Endothelial cell of umbilical vein (primary cell): ENCODE data around the gene FAM219A. TPM values are rescaled to one million over a fixed set of nuclear protein-coding genes. Genes with fewer than 3 reads are reported as not detected.

ENCODE experiments used
- BruUV-seq: library from RNA; stranded (reverse); fragments of 400-500 nt; replicated peaks from 2 replicates; lab custom pipeline; 2021; lab: Mats Ljungman, UMichigan
- CTCF ChIA-PET: fragments of 300-600, 350-600 bp; sonication (Branson Sonifier 250); formaldehyde crosslinking; loops from one replicate; lab custom pipeline; 2021; ENCODE audit warnings: antibody characterized with exemption, inconsistent platforms; lab: Charles Lee
- POLR2A ChIA-PET: fragments of 300-600, 350-600 bp; sonication (Branson Sonifier 250); formaldehyde crosslinking; loops from one replicate; lab custom pipeline; 2021; ENCODE audit warnings: antibody characterized with exemption, inconsistent platforms; lab: Charles Lee
- DNase-seq: peaks from one replicate; pipeline ENCODE4 v3.0.0-alpha.2; 2011; ENCODE audit warnings: low read depth, low spot score
- FAIRE-seq: peaks from 2 replicates; lab custom pipeline; 2011; peaks lifted over from hg19 to GRCh38; lab: Jason Lieb, UNC
- H2AFZ ChIP-seq: 2 replicates; pipeline ENCODE4 v1.6.0; 2012; ENCODE audit warnings: low read depth, low read length, control low read depth, inconsistent platforms
- H3K27ac ChIP-seq: 2 replicates; pipeline ENCODE4 v1.5.1; 2011; ENCODE audit warnings: low read depth, mild to moderate bottlenecking, control low read depth, low read length, moderate library complexity; ENCODE audit not compliant: insufficient read depth
- H3K27me3 ChIP-seq, 2 experiments: 2 replicates each; pipeline versions ENCODE4 v1.6.0 to v1.6.1; 2011; ENCODE audit warnings: low read length in 2 of 2, mixed read lengths in 1 of 2; ENCODE audit not compliant: control insufficient read depth in 2 of 2, insufficient read depth in 2 of 2
- H3K36me3 ChIP-seq, 2 experiments: 2 replicates in 1 of 2; 3 replicates in 1 of 2; pipeline ENCODE4 v1.5.1; 2011; ENCODE audit warnings: low read length in 2 of 2, mild to moderate bottlenecking in 1 of 2, moderate library complexity in 1 of 2; ENCODE audit not compliant: control insufficient read depth in 2 of 2, insufficient read depth in 2 of 2; ENCODE audit errors: extremely low read depth in 1 of 2
- H3K4me1 ChIP-seq: 3 replicates; pipeline ENCODE4 v1.5.1; 2011; ENCODE audit warnings: mild to moderate bottlenecking, low read length; ENCODE audit not compliant: control insufficient read depth, insufficient read depth; ENCODE audit errors: extremely low read depth
- H3K4me2 ChIP-seq: 2 replicates; pipeline ENCODE4 v1.6.1; 2011; ENCODE audit warnings: low read length, control low read depth, mixed read lengths; ENCODE audit not compliant: insufficient read depth
- H3K4me3 ChIP-seq, 3 experiments: fragments of 200-600 bp in 1 of 3; sonication (generic), shearing (Covaris generic) in 1 of 3; replicated peaks in 1 of 3; 2 replicates each; pipeline ENCODE4 v1.5.1; 2011 to 2016; ENCODE audit warnings: control low read depth in 3 of 3, low read length in 3 of 3, mild to moderate bottlenecking in 2 of 3, inconsistent platforms in 1 of 3, low read depth in 1 of 3, moderate library complexity in 1 of 3; ENCODE audit not compliant: insufficient read depth in 1 of 3
- H3K79me2 ChIP-seq: 2 replicates; pipeline ENCODE4 v1.6.0; 2012; ENCODE audit warnings: low read length, inconsistent platforms; ENCODE audit not compliant: control insufficient read depth, insufficient read depth
- H3K9ac ChIP-seq: replicated peaks from 2 replicates; pipeline ENCODE3; 2011; ENCODE audit warnings: low read length, control low read depth; ENCODE audit not compliant: insufficient read depth; ENCODE audit errors: extremely low read depth
- H3K9me1 ChIP-seq: replicated peaks from 3 replicates; pipeline ENCODE4 v1.6.0; 2011; ENCODE audit warnings: mild to moderate bottlenecking, low read length; ENCODE audit not compliant: control insufficient read depth, insufficient read depth; ENCODE audit errors: extremely low read depth
- H3K9me3 ChIP-seq: replicated peaks from 2 replicates; pipeline ENCODE4 v1.5.1; 2012; ENCODE audit warnings: low read length, inconsistent platforms; ENCODE audit not compliant: control insufficient read depth, insufficient read depth
- H4K20me1 ChIP-seq: replicated peaks from 2 replicates; pipeline ENCODE3; 2011; ENCODE audit warnings: mild to moderate bottlenecking, low read length; ENCODE audit not compliant: control insufficient read depth, insufficient read depth; ENCODE audit errors: extremely low read depth
- EZH2 ChIP-seq: IDR thresholded peaks from 2 replicates; pipeline ENCODE4 v1.6.1; 2012; ENCODE audit warnings: borderline replicate concordance, low read depth, mild to moderate bottlenecking, moderate library complexity, low read length, inconsistent platforms; ENCODE audit not compliant: severe bottlenecking
- FOS ChIP-seq: IDR thresholded peaks from 2 replicates; pipeline ENCODE4 v1.6.1; 2011; ENCODE audit warnings: mild to moderate bottlenecking, low read length, moderate library complexity, borderline replicate concordance; ENCODE audit not compliant: insufficient read depth
- GATA2 ChIP-seq: IDR thresholded peaks from 2 replicates; pipeline ENCODE4 v1.7.0; 2011; ENCODE audit warnings: low read depth, mild to moderate bottlenecking, moderate library complexity, mixed read lengths, low read length; ENCODE audit not compliant: insufficient read length, insufficient read depth
- JUN ChIP-seq: IDR thresholded peaks from 2 replicates; pipeline ENCODE4 v1.6.1; 2011; ENCODE audit warnings: borderline replicate concordance, low read depth; ENCODE audit not compliant: insufficient read length, insufficient read depth
- MYC ChIP-seq: IDR thresholded peaks from one replicate; pipeline ENCODE4 v1.6.1; 2011; ENCODE audit warnings: mild to moderate bottlenecking, low read depth, low read length
- POLR2A ChIP-seq: IDR thresholded peaks from 2 replicates; pipeline ENCODE4 v1.6.1; 2012; ENCODE audit warnings: low read depth, mild to moderate bottlenecking, control low read depth, low read length
- POLR2AphosphoS5 ChIP-seq: IDR thresholded peaks from 2 replicates; pipeline ENCODE4 v1.6.1; 2012; ENCODE audit warnings: low read depth, mild to moderate bottlenecking, control low read depth, low read length, moderate library complexity; ENCODE audit not compliant: insufficient read depth
- dilution Hi-C: fragments of 300-500 bp; cut with MboI; formaldehyde crosslinking; loops from one replicate; pipeline ENCODE4 v1.15.0; 2019; ENCODE audit warnings: low sequenced_read_pairs; ENCODE audit not compliant: extremely low pct_ligation_motif_present
- intact Hi-C: fragments of 100-400 bp; cut with micrococcal nuclease; formaldehyde crosslinking; loops from one replicate; pipeline ENCODE4 v1.10.0; 2022
- polyA plus RNA-seq, 4 experiments: library from polyadenylated mRNA; depleted of rRNA in 3 of 4; stranded (reverse) in 3 of 4; unstranded in 1 of 4; fragments of >200 nt; gene quantifications; 2 replicates each; pipeline versions ENCODE4 v1.2.1 to v1.2.3, GENCODE V29; 2011 to 2012; ENCODE audit warnings: missing spikeins in 1 of 4
- total RNA-seq: library from RNA; stranded (reverse); gene quantifications from 2 replicates; pipeline ENCODE4 v1.2.3, GENCODE V29; 2021
- TF ChIP-seq, protein P1 (sequence below), 2 donors: IDR thresholded peaks; 1 replicate in 1 of 2; 2 replicates in 1 of 2; pipeline ENCODE4 v1.5.1; 2011; ENCODE audit warnings: low read length in 2 of 2, mild to moderate bottlenecking in 2 of 2, moderate library complexity in 2 of 2, control low read depth in 1 of 2, inconsistent platforms in 1 of 2, low read depth in 1 of 2; ENCODE audit not compliant: insufficient read depth in 1 of 2; ENCODE audit errors: extremely low read depth in 1 of 2
- TF ChIP-seq, protein P2 (sequence below): IDR thresholded peaks from 2 replicates; pipeline ENCODE4 v1.6.1; 2011; ENCODE audit not compliant: insufficient read depth, insufficient read length

Gene FAM219A
- total and polyA plus RNA-seq, 2 donors (not counting 3 experiments of a cell fraction or from before 2014, with no cell fraction given) = 18.1 to 35.7 TPM

DNA sequence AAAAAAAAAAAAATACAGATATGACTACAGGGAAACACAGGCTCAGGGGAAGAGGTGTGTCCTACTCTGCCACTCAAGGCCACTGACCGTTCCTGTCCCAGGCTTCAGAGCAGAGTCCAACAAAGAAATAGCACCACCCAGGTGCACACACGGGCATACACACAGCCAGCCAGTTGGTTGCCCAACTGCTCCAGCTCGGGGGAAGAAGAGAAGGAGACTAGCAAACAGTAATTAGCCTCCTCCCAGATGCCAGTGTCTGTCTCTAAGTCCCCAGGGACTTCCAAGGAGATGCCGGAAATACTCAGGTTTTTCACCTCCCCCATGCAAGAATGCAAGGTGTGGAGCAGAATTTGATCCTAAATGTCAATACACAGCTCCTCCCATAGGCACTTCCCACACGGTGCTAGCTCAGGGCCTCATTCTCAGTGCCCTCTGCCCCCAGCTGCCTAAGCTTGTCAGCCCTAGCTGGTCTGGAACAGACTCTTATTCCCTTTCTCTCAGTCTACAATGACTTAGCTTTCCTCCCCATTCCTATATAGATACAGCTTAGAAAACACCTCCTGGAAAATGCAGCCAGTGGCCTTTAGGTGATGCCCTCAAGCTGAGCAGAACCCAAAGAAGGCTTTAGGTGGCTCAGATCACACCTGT, 83.3 kb downstream of the FAM219A start:
- H3K36me3 ChIP-seq = no peaks in the 10 kb centered on the region
- H3K4me1 ChIP-seq = peaks cover 2% of the 10 kb centered on the region
- POLR2A ChIA-PET = no interaction called here
- TF ChIP-seq EZH2 (no peak), JUN (no peak), GATA2 (no peak), MYC (no peak), FOS (no peak), POLR2AphosphoS5 (no peak), POLR2A (no peak)
- TF ChIP-seq, protein P1, sequence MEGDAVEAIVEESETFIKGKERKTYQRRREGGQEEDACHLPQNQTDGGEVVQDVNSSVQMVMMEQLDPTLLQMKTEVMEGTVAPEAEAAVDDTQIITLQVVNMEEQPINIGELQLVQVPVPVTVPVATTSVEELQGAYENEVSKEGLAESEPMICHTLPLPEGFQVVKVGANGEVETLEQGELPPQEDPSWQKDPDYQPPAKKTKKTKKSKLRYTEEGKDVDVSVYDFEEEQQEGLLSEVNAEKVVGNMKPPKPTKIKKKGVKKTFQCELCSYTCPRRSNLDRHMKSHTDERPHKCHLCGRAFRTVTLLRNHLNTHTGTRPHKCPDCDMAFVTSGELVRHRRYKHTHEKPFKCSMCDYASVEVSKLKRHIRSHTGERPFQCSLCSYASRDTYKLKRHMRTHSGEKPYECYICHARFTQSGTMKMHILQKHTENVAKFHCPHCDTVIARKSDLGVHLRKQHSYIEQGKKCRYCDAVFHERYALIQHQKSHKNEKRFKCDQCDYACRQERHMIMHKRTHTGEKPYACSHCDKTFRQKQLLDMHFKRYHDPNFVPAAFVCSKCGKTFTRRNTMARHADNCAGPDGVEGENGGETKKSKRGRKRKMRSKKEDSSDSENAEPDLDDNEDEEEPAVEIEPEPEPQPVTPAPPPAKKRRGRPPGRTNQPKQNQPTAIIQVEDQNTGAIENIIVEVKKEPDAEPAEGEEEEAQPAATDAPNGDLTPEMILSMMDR (IDR thresholded peaks at IDR 0.05; ENCODE audit: extremely low read depth in 1 of 2, insufficient read depth in 1 of 2, low read depth in 1 of 2, low read length in 2 of 2) = no peak
- TF ChIP-seq, protein P2, sequence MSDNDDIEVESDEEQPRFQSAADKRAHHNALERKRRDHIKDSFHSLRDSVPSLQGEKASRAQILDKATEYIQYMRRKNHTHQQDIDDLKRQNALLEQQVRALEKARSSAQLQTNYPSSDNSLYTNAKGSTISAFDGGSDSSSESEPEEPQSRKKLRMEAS = no peak
- no TSS peak for BruUV-seq
- no peaks in the 10 kb centered on the region for H3K27me3 ChIP-seq
- H3K79me2 ChIP-seq = no peaks in the 10 kb centered on the region
- H3K4me3 ChIP-seq = no peak overlapping the region
- CTCF ChIA-PET = interaction anchor here (1.0 to 9.4 kb wide), 3 partner anchors 10 to 42 kb away, joined by 3 to 152 read pairs (median 11); no protein-coding TSS in a partner anchor
- H4K20me1 ChIP-seq = no peaks in the 10 kb centered on the region
- dilution Hi-C loops = no loop called here
- H3K9me1 ChIP-seq = no peaks in the 10 kb centered on the region
- H3K9ac ChIP-seq = no peak overlapping the region
- no peaks in the 10 kb centered on the region for H3K9me3 ChIP-seq
- no peak for DNase-seq
- H3K27ac ChIP-seq = no peak overlapping the region
- H3K4me2 ChIP-seq = no peak overlapping the region
- FAIRE-seq = no peak
- intact Hi-C loops = loop anchor here (5.0 kb wide), 2 partner anchors 198 to 248 kb away; partner anchors contain the start of genes DCAF12 and UBAP1
- no peak overlapping the region for H2AFZ ChIP-seq
